ENCODE measurements around the gene TMPRSS4.

TMPRSS4 gene

DNA sequence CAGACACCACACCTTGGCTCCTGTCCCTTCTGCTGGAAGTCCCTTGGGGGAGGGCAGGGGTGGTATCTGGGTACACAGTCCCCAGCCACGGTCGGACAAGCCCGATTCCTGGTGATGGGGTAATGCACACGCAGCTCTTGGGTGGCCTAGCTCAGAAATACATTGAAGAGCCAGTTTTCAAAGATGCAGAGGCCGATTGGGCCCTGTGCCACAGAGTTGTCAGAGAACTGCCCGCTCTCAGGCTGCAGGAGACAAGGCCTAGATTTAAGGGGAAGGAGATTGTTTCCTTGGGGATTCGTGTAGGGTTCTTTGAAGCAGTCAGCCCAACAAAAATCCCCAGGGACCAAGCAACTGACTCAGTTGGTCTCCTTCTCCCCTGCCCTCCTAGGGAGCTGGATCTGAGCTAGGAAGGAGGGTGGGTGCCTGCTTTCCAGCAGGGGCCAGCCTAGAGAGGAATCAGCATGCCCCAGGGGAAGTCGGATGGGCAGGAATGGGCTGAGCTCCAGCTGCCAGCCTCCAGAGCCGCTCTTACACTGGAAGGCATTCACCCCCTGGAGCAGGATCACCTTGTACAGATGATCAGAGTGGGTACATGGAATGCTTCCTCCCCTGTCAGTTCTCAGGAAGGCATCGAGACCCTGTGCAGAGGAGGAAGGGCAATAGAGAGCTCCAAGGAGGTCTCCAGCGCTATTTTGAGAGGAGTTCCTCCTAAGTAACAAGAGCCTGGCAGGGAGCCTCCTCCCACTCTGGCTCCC lies 79.1 kb downstream of the TMPRSS4 start:
- no peak overlapping the region for H3K4me3 ChIP-seq (ENCODE audit: low read length)
- DNase-seq (ENCODE audit: low read depth), result no peak

DNA sequence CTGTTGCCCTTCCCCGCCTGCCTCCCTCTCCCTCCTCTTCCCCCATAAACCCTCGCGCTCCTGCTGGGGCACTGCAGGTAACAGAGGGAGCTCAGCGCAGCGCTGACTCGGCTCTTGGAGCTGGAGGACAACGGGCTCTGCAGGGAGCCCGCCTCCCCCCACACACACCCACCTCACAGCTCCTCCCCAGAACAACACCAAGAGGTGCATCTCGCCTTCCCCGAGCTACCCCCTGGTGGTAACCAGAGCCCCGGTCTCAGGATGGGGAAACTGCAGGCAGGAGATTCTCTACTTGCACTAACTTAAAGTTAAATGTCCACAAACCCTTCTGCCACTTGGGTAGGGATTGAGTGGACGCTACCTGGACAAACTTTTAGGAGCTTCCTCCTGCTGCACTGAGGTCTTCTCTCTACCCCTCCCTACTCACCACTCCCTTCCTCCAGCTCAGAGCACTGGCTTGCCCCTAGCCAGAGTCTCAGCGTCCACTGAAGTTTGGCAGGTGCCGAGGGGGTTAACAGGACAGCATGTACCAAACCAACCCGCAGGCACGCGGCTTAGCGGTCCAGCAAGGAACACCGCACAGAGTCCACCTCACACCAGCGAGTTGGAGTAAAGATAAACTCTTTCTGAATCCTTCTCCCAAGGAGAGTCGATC lies 79.8 kb downstream of the TMPRSS4 start:
- DNase-seq (ENCODE audit: low read depth), result no peak
- no peak overlapping the region for H3K4me3 ChIP-seq (ENCODE audit: low read length)
- TF ChIP-seq, protein P1, sequence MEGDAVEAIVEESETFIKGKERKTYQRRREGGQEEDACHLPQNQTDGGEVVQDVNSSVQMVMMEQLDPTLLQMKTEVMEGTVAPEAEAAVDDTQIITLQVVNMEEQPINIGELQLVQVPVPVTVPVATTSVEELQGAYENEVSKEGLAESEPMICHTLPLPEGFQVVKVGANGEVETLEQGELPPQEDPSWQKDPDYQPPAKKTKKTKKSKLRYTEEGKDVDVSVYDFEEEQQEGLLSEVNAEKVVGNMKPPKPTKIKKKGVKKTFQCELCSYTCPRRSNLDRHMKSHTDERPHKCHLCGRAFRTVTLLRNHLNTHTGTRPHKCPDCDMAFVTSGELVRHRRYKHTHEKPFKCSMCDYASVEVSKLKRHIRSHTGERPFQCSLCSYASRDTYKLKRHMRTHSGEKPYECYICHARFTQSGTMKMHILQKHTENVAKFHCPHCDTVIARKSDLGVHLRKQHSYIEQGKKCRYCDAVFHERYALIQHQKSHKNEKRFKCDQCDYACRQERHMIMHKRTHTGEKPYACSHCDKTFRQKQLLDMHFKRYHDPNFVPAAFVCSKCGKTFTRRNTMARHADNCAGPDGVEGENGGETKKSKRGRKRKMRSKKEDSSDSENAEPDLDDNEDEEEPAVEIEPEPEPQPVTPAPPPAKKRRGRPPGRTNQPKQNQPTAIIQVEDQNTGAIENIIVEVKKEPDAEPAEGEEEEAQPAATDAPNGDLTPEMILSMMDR (conservative IDR thresholded peaks at IDR 0.05; ENCODE audit: low read length), result no peak

More for the DNA sequence above, 79.1 kb downstream of the TMPRSS4 start:
- TF ChIP-seq, protein P1 (conservative IDR thresholded peaks at IDR 0.05; ENCODE audit: low read length), result no peak

DNA sequence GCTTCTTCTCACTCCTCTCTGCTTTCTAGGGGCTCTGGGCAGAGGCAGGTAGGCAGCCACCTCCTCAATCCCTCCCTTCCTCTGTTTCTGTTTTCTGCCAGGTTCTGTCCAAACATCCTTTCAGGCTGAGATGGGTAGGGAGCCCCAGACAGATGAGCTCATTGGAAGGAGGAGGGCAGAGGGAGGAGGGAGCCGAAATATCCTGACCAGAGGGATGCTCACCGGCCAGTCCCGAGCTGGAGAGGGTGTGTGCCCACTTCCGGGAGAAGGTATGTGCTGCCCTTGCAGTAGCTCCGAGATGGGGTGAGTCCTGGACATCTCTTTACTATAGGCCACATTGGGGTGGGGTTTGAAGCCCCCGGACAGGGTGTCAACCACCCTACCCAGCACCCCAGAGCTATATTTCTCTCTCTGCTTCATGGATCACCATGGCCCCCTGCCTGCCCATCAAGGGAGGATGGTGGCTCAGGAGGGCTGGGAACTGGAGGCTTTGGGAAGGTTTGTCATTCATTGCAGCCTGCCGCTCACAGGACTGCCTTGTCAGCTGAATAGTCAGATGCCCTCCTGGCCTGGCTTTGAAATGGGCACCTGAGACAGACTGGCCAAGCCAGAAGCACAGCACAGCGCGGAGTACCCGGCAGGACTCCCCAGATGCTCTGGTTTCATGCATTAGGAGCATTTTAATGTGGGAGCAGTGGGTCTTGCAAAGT lies 80.5 kb downstream of the TMPRSS4 start:
- TF ChIP-seq, protein P1 (conservative IDR thresholded peaks at IDR 0.05; ENCODE audit: low read length), result no peak
- DNase-seq (ENCODE audit: low read depth), result no peak
- H3K4me3 ChIP-seq (ENCODE audit: low read length), result no peak overlapping the region

DNA sequence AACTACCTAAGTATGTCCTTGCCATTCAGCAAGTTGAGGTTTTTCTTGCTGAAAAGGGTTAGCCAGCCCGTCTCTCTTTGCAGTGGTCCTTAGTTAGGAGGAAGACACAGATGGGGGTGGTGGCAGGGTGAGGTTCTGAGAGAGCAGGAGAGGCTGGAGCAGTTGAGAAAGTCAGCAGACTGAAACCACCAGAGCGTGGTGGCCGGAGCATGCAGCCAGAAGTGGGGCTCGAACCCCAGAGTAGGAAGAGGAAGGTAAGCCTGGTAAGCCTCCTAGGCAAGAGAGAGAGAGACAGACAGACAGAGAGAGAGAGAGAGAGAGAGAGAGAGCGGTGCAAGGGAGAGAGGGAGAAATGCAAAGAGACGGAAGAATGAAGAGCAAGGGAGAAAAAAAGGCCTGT lies 84.9 kb downstream of the TMPRSS4 start:
- TF ChIP-seq, protein P1 (conservative IDR thresholded peaks at IDR 0.05; ENCODE audit: low read length), result no peak
- no peak overlapping the region for H3K4me3 ChIP-seq (ENCODE audit: low read length)
- no peak for DNase-seq (ENCODE audit: low read depth)

DNA sequence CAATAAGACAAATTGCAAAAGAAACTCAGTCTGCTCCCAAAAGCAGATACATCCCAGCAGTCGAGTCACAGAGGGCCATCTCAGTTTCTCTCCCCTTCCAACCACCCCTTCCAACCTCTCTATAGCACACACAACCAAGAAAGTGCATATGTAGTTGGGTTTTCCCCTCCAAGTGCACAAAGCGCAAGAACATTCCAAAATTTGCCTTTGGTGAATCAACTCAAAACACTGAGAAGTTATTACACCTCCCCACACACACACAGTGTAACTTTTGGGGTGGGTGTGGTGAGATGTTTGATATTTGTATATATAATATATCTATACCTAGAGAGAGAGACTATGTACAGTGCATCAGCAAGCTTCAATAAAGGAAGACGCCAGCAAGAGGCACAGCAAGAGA lies 86.0 kb downstream of the TMPRSS4 start:
- TF ChIP-seq, protein P1 (conservative IDR thresholded peaks at IDR 0.05; ENCODE audit: low read length), result no peak

DNA sequence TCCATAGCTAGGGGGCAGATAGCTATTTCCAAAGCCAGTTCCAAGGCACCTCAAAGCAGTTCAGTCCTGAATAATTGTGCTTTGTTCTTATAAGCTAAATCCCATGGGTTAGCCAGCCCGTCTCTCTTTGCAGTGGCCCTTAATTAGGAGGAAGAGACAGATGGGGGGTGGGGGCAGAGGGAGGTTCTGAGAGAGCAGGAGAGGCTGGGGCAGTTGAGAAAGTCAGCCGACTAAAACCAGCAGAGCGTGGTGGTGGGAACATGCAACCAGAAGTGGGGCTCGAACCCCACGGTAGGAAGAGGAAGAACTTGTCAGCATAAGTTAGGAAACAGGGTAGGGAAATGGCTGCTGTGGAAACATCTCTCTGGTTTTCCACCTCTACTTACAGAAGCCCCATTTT lies 86.6 kb downstream of the TMPRSS4 start:
- TF ChIP-seq, protein P1 (conservative IDR thresholded peaks at IDR 0.05; ENCODE audit: low read length), result no peak
- no peak overlapping the region for H3K4me3 ChIP-seq (ENCODE audit: low read length)
- no peak for DNase-seq (ENCODE audit: low read depth)

More for the DNA sequence above, 86.0 kb downstream of the TMPRSS4 start:
- no peak overlapping the region for H3K4me3 ChIP-seq (ENCODE audit: low read length)
- DNase-seq (ENCODE audit: low read depth), result no peak
